ENCODE measurements around the gene IQSEC3. TPM values are rescaled to one million over a fixed set of nuclear protein-coding genes. Genes with fewer than 3 reads are reported as not detected.

IQSEC3 gene
- polyA plus RNA-seq, 1 donor from 2014 or later: 2.4 TPM

- Histone ChIP-seq H3K9me2 (ENCODE audit: insufficient read depth, low read length) (no peaks in the 10 kb centered on the region), H4K20me1 (ENCODE audit: insufficient read depth) (no peaks in the 10 kb centered on the region), H3K36me3 (ENCODE audit: insufficient read depth, low read length) (no peaks in the 10 kb centered on the region), H3F3A (ENCODE audit: insufficient read depth, low read length, poor library complexity, severe bottlenecking) (no peaks in the 10 kb centered on the region), H3K79me2 (replicated peaks; ENCODE audit: insufficient read depth, low read length) (no peaks in the 10 kb centered on the region), H3K27me3 (ENCODE audit: insufficient read depth, low read depth, low read length) (peaks cover 17% of the 10 kb centered on the region), H3K9ac (ENCODE audit: low read length) (no peak overlapping the region), H3K27ac (ENCODE audit: low read length) (no peak overlapping the region), H3K9me3 (ENCODE audit: low read length) (no peaks in the 10 kb centered on the region), H3K4me3 (ENCODE audit: low read length) (no peak overlapping the region), H2AFZ (ENCODE audit: low read depth, low read length) (no peak overlapping the region), H3K4me2 (ENCODE audit: low read length) (no peak overlapping the region)
- TF ChIP-seq, protein P1, sequence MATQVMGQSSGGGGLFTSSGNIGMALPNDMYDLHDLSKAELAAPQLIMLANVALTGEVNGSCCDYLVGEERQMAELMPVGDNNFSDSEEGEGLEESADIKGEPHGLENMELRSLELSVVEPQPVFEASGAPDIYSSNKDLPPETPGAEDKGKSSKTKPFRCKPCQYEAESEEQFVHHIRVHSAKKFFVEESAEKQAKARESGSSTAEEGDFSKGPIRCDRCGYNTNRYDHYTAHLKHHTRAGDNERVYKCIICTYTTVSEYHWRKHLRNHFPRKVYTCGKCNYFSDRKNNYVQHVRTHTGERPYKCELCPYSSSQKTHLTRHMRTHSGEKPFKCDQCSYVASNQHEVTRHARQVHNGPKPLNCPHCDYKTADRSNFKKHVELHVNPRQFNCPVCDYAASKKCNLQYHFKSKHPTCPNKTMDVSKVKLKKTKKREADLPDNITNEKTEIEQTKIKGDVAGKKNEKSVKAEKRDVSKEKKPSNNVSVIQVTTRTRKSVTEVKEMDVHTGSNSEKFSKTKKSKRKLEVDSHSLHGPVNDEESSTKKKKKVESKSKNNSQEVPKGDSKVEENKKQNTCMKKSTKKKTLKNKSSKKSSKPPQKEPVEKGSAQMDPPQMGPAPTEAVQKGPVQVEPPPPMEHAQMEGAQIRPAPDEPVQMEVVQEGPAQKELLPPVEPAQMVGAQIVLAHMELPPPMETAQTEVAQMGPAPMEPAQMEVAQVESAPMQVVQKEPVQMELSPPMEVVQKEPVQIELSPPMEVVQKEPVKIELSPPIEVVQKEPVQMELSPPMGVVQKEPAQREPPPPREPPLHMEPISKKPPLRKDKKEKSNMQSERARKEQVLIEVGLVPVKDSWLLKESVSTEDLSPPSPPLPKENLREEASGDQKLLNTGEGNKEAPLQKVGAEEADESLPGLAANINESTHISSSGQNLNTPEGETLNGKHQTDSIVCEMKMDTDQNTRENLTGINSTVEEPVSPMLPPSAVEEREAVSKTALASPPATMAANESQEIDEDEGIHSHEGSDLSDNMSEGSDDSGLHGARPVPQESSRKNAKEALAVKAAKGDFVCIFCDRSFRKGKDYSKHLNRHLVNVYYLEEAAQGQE (IDR thresholded peaks at IDR 0.05; ENCODE audit: borderline replicate concordance): no peak
- TF ChIP-seq, protein P2, sequence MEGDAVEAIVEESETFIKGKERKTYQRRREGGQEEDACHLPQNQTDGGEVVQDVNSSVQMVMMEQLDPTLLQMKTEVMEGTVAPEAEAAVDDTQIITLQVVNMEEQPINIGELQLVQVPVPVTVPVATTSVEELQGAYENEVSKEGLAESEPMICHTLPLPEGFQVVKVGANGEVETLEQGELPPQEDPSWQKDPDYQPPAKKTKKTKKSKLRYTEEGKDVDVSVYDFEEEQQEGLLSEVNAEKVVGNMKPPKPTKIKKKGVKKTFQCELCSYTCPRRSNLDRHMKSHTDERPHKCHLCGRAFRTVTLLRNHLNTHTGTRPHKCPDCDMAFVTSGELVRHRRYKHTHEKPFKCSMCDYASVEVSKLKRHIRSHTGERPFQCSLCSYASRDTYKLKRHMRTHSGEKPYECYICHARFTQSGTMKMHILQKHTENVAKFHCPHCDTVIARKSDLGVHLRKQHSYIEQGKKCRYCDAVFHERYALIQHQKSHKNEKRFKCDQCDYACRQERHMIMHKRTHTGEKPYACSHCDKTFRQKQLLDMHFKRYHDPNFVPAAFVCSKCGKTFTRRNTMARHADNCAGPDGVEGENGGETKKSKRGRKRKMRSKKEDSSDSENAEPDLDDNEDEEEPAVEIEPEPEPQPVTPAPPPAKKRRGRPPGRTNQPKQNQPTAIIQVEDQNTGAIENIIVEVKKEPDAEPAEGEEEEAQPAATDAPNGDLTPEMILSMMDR (IDR thresholded peaks at IDR 0.05; ENCODE audit: poor library complexity, severe bottlenecking): no peak
Measured at GRCh38 chr12:80681-81190, 14.2 kb downstream of the IQSEC3 start.

DNA sequence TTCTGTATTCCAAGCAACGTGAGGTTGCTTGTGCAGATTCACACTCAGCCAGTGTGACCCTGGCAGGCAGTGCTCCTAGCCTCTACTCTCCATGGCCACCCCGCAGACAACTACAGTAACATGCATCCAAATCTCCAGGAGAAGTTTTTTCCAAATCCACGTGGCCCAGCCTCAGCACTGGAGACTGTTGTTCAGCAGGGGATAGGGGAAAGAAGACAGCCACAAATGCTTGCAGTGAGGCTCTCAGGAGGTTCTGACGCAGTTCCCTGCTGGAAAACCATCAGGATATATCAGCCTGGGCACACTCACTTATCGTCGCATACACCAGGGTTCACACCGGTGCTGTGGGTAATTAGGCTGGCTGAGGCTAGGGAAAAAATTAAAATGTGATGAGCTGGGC, 16.2 kb downstream of the IQSEC3 start:
- H3K4me3 ChIP-seq (ENCODE audit: low read length): no peak overlapping the region
- peaks cover 9% of the 10 kb centered on the region for H3K27me3 ChIP-seq (ENCODE audit: insufficient read depth, low read depth, low read length)
- TF ChIP-seq RAD21 (conservative IDR thresholded peaks at IDR 0.05) (no peak), MXI1 (conservative IDR thresholded peaks at IDR 0.05; ENCODE audit: poor library complexity, severe bottlenecking) (no peak), TAF1 (IDR thresholded peaks at IDR 0.05; ENCODE audit: low read depth) (no peak), EZH2 (IDR thresholded peaks at IDR 0.05; ENCODE audit: borderline replicate concordance, insufficient read depth, low read length, poor library complexity, severe bottlenecking) (no peak), SMC3 (conservative IDR thresholded peaks at IDR 0.05; ENCODE audit: poor library complexity) (no peak), EP300 (conservative IDR thresholded peaks at IDR 0.05; ENCODE audit: poor library complexity, severe bottlenecking) (no peak), POLR2AphosphoS5 (IDR thresholded peaks at IDR 0.05) (no peak)
- TF ChIP-seq, protein P2 (IDR thresholded peaks at IDR 0.05; ENCODE audit: poor library complexity, severe bottlenecking): no peak
- TF ChIP-seq, protein P1 (IDR thresholded peaks at IDR 0.05; ENCODE audit: borderline replicate concordance): no peak
- H3F3A ChIP-seq (ENCODE audit: insufficient read depth, low read length, poor library complexity, severe bottlenecking): no peaks in the 10 kb centered on the region
- no peaks in the 10 kb centered on the region for H3K79me2 ChIP-seq (replicated peaks; ENCODE audit: insufficient read depth, low read length)
- H2AFZ ChIP-seq (ENCODE audit: low read depth, low read length): no peak overlapping the region
- no peaks in the 10 kb centered on the region for H3K9me3 ChIP-seq (ENCODE audit: low read length)
- H4K20me1 ChIP-seq (ENCODE audit: insufficient read depth): no peaks in the 10 kb centered on the region
- no peak overlapping the region for H3K4me2 ChIP-seq (ENCODE audit: low read length)
- H3K9me2 ChIP-seq (ENCODE audit: insufficient read depth, low read length): no peaks in the 10 kb centered on the region
- no peak overlapping the region for H3K9ac ChIP-seq (ENCODE audit: low read length)
- no peak overlapping the region for H3K27ac ChIP-seq (ENCODE audit: low read length)
- H3K36me3 ChIP-seq (ENCODE audit: insufficient read depth, low read length): no peaks in the 10 kb centered on the region

All from neural cell (in vitro differentiated cells).